Neuron (in vitro differentiated cells): ENCODE measurements around the gene MRPS11.
"Not testable (repeated sequence)": the region's sequence is repeated elsewhere in the genome, so short reads cannot be mapped to it uniquely, and the experiment has no call there.

Experiments used
- H2AFZ ChIP-seq: one replicate; pipeline ENCODE4 v1.6.1; 2013; ENCODE audit warnings: low read depth, mild to moderate bottlenecking, inconsistent platforms, low read length, moderate library complexity
- H3K27me3 ChIP-seq: one replicate; pipeline ENCODE4 v1.6.1; 2013; ENCODE audit warnings: low read length; ENCODE audit not compliant: insufficient read depth
- H3K36me3 ChIP-seq: one replicate; pipeline ENCODE4 v1.6.1; 2013; ENCODE audit warnings: low read length; ENCODE audit not compliant: insufficient read depth
- H3K4me1 ChIP-seq: one replicate; pipeline ENCODE4 v1.6.1; 2013; ENCODE audit warnings: low read length; ENCODE audit not compliant: insufficient read depth
- H3K4me3 ChIP-seq: 2 replicates; pipeline ENCODE4 v1.5.1; 2013; ENCODE audit warnings: mild to moderate bottlenecking, low read length, moderate library complexity
- H3K9me3 ChIP-seq: one replicate; pipeline ENCODE4 v1.6.1; 2013; ENCODE audit warnings: low read length

The MRPS11 gene

DNA sequence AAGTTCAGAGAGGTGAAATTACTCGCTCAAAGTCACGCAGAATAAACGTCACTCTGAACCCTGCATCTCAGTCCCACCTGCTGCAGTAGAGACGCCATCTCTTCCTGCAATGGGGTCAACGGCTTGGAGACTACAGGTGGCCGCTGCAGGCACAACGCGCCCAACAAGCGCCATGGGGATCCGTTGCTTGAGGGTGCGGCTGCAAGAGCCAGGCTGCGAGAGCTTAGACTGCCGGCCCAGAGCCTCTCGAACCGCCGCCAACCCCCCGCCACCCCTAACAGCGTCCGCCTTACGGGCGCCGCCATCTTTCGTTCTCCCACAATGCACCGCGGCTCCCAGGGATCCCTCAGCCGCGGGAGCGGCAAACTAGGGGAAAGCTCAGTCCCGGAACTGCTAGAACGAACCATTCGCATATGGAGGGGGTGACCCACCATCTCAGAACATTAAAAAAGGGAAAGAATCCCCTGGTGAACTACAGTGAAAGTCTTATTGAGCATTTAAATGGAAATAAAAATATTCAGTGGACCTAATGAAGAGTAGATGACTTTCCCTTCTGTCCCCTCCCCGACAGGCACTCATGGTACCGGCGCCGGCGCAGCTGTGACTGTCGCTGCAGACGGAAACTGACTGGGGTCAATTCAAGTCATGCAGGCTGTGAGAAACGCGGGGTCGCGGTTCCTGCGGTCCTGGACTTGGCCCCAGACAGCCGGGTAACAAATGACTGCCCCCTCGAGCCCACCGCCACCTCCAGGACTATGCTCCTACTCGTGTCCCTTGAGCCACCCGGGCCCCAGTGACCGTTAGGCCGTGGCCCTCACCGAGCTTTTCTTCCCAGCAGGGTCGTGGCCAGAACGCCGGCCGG lies at the start of gene MRPS11, which contains the start of gene MRPL46:
Gene MRPS11 (plus strand): TSS at position 636 of the 862 bp plus-strand sequence. CDS start 10 bp downstream, at position 646.
Gene MRPL46 (minus strand): TSS at position 316 of the 862 bp plus-strand sequence. CDS start 11 bp downstream, at position 305.
- peak within 1 kb of the TSS; percentile 94 for H3K4me3 ChIP-seq
- H3K36me3 ChIP-seq: peaks cover 28% of the 10 kb centered on the region
- peak within 1 kb of the TSS; percentile 44 for H2AFZ ChIP-seq
- H3K9me3 ChIP-seq: no peaks in the 10 kb centered on the region
- H3K4me1 ChIP-seq: peaks cover 22% of the 10 kb centered on the region
- no peaks in the 10 kb centered on the region for H3K27me3 ChIP-seq

DNA sequence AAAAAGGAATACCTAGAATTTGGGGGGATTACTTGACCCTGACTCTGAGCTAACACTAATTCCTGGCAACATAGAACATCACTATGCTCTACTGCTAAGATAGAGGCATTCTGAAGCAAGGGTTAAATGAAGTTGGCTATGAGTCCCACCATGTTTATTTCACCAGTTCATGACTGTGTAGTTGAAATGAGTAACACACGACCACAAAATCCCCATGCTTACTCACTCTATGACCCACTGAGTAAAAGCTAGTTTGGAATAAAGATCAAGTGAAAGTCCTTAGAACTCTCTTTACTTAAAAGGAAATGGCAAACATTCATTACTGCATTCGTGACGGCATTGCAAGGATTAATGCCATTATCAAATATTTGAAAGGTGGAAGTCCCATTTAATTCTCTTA lies 47.7 kb upstream of the MRPS11 start:
- Histone ChIP-seq H3K27me3 (peaks cover 3% of the 10 kb centered on the region), H2AFZ (no peak overlapping the region), H3K9me3 (no peaks in the 10 kb centered on the region), H3K4me3 (no peak overlapping the region), H3K36me3 (no peaks in the 10 kb centered on the region), H3K4me1 (no peaks in the 10 kb centered on the region)

DNA sequence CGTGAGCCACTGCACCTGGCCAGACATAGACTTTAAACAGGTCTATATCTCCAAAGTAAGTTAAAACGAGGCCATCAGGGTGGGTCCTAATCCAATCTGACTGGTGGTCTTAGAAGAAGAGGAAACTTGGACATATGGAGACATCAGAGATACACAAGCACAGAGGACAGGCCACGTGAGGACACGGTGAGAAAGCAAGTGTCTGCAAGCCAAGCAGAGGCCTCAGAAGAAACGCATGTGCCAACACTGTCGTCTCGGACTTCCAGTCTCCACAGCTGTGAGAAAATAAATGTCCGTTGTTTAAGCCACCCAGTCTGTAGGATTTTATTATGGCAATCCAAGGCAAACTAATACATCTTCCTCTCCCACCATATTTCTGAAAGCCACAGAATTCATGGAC lies 44.2 kb upstream of the MRPS11 start:
- Histone ChIP-seq H3K9me3 (no peaks in the 10 kb centered on the region), H2AFZ (no peak overlapping the region), H3K27me3 (peaks cover 27% of the 10 kb centered on the region)

DNA sequence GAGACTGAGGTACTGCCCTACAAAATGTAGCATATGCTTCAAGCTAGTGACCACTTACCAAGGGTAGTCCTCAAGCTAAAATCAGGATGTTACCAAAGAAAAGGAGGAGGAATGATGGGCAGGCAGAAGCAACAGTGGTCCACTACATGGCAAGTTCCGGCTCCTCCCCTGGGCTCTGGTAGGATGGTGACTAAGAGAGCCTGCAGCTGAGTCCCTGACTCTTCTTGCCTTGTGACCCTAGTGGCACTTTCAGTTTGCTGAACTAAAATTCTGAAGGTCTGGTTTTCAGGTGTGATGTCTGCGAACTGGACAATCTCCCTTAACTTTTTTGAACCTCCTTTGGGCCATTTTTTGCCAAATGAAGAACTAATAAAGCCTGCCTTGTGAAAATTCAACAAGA lies 41.2 kb upstream of the MRPS11 start:
- H3K27me3 ChIP-seq: peaks cover 34% of the 10 kb centered on the region
- H3K36me3 ChIP-seq: no peaks in the 10 kb centered on the region
- no peak overlapping the region for H2AFZ ChIP-seq
- H3K9me3 ChIP-seq: no peaks in the 10 kb centered on the region
- no peaks in the 10 kb centered on the region for H3K4me1 ChIP-seq
- no peak overlapping the region for H3K4me3 ChIP-seq

More for the DNA sequence above, 44.2 kb upstream of the MRPS11 start:
- Histone ChIP-seq H3K4me3 (no peak overlapping the region), H3K4me1 (no peaks in the 10 kb centered on the region), H3K36me3 (no peaks in the 10 kb centered on the region)

DNA sequence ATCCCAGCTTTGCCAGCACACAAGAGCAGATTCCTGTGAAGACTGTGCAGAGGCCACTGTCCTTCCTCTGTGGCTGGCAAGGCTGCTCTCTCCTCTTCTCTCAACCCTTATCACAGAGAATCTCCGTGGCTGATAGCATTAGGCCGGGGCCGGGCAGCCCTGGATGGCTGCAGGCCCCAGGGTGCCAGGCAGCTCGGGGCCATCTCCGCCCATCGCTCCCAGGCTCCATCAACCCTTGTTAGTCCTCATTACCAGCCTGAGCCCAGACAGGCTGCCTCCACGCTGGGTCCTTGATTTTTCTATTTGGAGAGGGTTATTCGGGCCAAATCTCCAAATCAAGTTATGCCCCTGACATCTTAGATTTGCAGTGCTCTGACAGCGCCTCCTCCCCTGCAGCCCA lies 39.5 kb upstream of the MRPS11 start:
- H3K4me3 ChIP-seq: no peak overlapping the region
- no peak overlapping the region for H2AFZ ChIP-seq
- H3K9me3 ChIP-seq: no peaks in the 10 kb centered on the region
- H3K4me1 ChIP-seq: no peaks in the 10 kb centered on the region
- peaks cover 34% of the 10 kb centered on the region for H3K27me3 ChIP-seq
- no peaks in the 10 kb centered on the region for H3K36me3 ChIP-seq

DNA sequence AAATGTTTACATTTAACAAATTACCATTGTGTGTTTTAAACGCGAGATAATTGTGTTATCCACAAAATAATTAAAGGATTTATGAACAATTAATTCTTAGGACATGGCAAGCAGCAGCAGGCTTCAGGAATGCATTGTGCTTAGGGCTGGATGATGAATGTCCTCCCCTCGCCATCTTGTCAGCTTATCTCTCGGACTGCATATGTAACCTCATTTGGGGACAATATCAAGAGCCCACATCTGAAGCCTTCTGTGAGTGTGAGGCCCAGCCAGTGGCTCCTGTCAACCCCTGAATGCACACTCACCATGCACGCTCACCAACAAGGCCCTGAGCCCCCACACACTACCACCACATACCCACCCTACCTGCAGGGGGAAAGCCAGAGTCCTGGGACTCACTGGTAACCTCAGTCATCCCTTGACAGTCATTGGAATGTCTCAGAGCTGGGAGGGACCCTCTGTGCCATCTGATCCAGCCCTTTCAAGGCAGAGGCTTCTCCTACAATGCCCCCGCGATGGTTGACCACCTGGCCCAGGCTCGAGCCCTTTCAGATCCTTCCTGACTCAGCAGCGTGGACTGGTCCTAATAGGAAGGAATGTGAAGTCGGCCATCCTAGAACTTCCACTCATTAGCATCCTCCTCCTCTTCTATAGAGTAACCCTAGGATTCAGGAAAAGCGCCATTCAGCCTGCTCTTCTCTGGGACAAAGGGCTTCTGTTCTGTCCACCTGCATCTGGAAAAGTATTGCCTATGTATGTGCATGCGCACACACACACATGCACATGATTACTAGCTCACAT lies 38.5 kb upstream of the MRPS11 start:
- Histone ChIP-seq H3K4me1 (no peaks in the 10 kb centered on the region), H3K4me3 (no peak overlapping the region), H3K9me3 (no peaks in the 10 kb centered on the region), H3K36me3 (no peaks in the 10 kb centered on the region), H2AFZ (no peak overlapping the region), H3K27me3 (peaks cover 34% of the 10 kb centered on the region)

DNA sequence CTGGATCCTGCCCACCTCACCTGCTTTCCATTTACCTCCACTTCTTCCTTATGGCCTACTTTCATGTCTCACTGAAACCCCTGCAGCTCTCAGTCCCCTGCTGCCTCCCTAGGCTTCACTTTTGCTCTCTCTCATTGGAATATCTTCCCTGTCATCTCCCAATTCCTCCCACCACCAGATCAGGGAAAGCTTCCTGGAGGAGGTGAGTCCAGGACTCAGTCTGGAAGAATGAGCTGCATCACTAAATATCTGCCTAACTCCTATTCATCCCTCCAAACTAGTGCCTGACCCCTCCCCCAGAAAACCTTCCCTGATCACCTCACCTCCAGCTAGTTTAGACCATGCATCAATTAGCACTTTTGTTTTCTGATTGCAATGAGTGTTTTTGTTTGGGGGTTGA lies 37.5 kb upstream of the MRPS11 start:
- Histone ChIP-seq H3K4me1 (no peaks in the 10 kb centered on the region), H3K4me3 (no peak overlapping the region), H3K36me3 (no peaks in the 10 kb centered on the region), H3K9me3 (no peaks in the 10 kb centered on the region), H3K27me3 (peaks cover 34% of the 10 kb centered on the region), H2AFZ (no peak overlapping the region)

DNA sequence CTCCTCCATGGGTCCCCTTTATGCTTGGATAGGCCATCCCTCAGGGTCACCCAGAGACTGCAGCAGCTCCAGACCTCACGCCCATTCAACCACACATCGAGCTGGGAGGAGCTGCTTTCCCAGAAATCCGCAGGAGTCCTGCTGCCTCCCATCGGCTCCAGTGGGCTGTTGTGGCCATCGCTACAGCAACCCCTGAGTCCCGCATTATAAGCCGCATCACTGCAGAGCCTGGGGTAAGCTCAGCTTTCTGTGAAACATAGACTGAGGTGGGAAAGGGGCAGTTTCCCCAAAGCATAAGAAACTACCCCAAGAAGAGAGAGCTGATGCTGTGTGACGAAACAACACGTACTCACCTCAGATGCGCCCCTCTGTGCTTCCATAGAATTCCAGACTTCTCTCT lies 36.1 kb upstream of the MRPS11 start:
- Histone ChIP-seq H3K4me3 (no peak overlapping the region), H3K9me3 (no peaks in the 10 kb centered on the region), H3K4me1 (no peaks in the 10 kb centered on the region), H3K27me3 (peaks cover 23% of the 10 kb centered on the region), H2AFZ (no peak overlapping the region), H3K36me3 (no peaks in the 10 kb centered on the region)

DNA sequence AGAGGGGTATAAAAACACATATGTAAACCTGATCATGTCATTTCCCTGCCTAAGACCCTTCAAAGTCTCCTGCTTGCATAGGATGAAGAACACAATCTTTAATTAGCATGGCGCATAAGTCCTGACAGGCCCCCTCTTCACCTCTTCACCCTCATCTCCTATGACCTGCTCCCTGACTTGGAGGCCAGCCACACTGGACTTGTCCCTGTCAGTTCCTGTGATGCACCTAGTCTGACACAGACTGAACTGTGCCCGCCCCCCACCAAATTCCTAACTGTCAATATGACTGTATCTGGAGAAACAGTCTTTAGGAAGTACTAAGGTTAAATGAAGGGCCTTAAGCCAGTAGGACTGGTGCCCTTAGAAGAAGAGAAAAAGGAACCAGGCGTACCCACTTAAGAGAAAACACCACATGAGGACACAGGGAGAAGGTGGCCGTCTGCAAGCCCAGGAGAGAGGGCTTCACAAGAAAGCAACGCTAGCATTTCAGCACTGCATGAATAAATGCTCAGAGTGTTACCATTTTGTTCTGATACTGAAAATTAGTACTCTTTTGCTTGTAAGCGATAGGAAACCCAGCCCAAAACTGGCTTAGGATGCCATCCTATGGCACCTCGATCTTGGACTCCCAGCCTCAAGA lies 34.3 kb upstream of the MRPS11 start:
- no peak overlapping the region for H2AFZ ChIP-seq
- no peaks in the 10 kb centered on the region for H3K9me3 ChIP-seq
- peaks cover 8% of the 10 kb centered on the region for H3K27me3 ChIP-seq
- no peaks in the 10 kb centered on the region for H3K4me1 ChIP-seq
- no peak overlapping the region for H3K4me3 ChIP-seq
- H3K36me3 ChIP-seq: no peaks in the 10 kb centered on the region

DNA sequence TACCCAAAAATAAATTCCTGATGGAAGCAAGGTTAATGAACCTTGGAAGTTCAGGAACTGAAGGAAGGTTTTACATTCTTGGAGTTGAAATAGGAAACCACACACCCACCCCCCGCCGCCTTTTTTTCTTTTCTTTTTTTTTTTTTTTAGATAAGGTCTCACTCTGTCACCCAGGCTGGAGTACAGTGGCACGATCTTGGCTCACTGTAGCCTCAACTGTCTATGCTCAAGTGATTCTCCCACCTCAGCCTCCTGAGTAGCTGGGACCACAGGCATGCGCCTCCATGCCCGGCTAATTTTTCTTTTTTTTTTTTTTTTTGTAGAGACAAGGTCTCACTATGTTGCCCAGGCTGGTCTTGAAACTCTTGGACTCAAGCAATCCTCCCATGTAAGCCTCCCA lies 33.4 kb upstream of the MRPS11 start:
- not testable (repeated sequence) for H3K4me1 ChIP-seq, H3K9me3 ChIP-seq, H3K27me3 ChIP-seq, H3K36me3 ChIP-seq, H3K4me3 ChIP-seq, H2AFZ ChIP-seq

DNA sequence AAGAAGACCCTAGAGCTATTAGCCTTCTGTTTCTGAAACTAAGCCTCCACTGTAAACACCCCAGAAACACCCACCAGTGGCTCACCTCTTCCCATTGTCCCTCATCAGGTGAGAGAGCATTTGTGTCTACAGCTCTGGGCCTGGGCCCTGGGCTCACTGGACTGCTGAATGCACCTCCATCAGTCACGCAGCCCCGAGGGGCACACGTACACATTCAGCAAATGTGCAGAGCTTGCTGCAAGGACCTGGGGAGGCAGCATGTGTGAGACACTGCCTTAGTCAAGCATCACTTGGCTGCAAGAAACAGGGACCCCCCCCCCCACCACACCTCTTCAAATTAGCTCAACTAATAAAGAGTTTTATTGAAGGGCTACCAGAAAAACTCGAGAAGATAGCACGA lies 29.3 kb upstream of the MRPS11 start:
- no peaks in the 10 kb centered on the region for H3K9me3 ChIP-seq
- no peak overlapping the region for H2AFZ ChIP-seq
- H3K27me3 ChIP-seq: no peaks in the 10 kb centered on the region
- H3K4me3 ChIP-seq: no peak overlapping the region
- H3K36me3 ChIP-seq: no peaks in the 10 kb centered on the region
- H3K4me1 ChIP-seq: no peaks in the 10 kb centered on the region

DNA sequence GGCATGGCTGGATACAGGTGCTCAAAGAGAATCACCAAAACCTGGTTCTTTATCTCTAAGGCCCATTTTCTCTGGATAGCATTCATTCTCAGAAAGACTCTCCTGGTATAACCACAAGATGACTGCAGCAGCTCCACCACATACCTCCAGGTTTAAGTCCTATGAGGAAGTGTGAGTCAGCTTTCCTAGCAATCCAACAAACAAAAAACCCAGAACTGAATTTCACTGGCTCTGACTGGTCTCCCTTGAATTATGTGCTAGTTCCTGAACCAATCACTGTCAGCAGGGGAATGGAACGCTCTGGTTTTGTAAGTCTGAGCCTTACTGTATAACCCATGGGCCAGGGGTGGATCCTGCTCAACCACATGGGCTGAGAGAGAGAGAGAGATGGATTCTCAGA lies 27.5 kb upstream of the MRPS11 start:
- Histone ChIP-seq H3K9me3 (no peaks in the 10 kb centered on the region), H3K36me3 (no peaks in the 10 kb centered on the region), H3K4me1 (no peaks in the 10 kb centered on the region), H2AFZ (no peak overlapping the region), H3K4me3 (no peak overlapping the region), H3K27me3 (no peaks in the 10 kb centered on the region)
